ENCODE measurements around the gene RAB4A. TPM values are rescaled to one million over a fixed set of nuclear protein-coding genes. Genes with fewer than 3 reads are reported as not detected.
"Not testable (repeated sequence)": the region's sequence is repeated elsewhere in the genome, so short reads cannot be mapped to it uniquely, and the experiment has no call there.

Gene RAB4A
- total RNA-seq, 1 donor from 2014 or later: 46.7 TPM

DNA sequence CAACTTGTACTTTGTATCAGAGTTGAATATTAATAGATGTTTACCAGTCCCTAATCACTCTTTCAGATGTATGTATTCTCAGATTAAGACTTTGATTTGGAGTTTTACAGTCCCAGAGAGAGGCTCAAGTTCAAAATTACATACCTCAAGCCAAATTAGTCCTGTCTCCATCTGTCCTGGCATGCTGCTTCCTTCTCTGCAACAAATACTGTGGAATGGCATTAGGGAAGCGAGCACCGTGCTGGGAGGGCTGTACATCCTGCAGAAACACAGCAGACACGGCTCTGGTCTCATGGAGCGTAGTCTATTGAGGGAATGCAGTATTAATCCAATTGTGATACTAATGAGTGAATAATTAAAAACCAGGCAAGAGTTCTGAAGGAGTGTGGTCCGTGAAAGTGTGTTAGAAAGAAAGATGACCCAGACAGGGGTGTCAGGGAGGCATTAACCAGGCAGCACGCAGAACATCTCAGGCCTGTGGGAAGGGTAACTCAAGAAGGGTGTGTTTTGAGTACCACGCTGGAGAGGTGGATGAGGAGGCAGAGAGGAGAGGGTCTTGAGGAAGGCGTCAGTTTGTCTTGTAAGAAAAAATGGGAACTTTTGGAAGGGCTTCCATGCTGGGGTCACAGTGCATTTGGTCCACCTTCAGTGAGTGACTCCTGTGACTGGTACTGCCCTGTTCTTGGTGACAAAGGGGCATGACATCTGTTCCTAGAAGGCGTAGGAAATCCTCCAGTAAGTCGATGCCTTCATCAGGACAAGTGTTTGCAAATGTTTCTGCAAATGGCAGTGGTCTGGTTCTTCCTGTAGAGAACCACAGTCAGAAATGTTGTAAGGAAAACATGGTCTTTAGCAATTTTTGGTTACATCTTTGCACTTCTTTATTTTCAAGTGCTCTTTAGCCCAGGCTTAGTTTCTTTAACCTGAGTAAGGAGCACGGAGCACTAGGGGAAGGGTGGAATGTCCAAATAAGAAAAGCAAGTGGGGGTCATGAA, 1.6 kb downstream of the RAB4A start:
- peak; percentile 30 for DNase-seq

DNA sequence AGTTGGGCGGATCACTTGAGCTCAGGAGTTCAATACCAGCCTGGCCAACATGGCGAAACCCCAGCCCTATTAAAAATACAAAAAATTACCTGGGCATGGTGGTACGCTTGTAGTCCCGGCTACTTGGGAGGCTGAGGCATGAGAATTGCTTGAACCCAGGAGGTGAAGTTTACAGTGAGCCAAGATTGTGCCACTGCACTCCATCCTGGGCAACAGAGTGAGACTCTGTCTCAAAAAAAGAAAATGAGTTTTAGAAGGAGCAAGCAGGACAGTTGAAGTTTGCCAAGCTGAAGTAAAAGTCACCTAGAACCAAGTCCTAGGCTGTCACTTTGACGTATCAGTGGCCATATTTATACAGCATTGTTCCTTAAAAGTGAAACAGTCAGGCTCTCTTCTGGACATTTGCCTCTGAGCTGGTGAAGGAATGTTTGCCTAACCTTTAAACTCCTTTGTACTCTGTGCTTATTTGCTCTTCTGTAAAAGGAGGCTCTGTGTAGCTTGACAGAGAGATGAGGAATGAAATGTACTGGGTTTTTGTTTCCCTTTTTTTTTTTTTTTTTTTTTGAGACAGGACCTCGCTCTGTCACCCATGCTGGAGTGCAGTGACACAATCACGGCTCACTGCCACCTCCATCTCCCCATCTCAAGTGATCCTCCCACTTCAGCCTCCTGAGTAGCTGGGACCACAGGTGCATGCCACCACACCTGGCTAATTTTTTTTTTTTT, 2.8 kb downstream of the RAB4A start:
- no peak for DNase-seq

DNA sequence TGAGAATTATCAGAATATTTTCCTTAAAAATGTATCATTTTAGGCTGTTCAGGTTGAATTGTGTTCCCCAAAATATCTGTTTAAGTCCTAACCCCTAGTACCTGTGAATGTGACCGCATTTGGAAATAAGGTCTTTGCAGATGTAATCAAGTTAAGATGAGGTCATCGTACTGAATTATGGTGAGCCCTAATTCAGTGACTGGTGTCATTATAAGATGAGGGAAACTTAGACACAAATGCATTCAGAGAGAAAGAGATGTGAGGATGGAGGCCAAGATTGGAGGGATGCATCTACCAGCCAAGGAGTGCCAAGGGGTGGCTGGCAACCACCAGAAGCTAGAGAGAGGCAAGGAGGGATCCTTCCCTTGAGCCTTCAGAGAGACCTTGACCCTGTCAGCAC, 4.1 kb downstream of the RAB4A start:
- DNase-seq: no peak

DNA sequence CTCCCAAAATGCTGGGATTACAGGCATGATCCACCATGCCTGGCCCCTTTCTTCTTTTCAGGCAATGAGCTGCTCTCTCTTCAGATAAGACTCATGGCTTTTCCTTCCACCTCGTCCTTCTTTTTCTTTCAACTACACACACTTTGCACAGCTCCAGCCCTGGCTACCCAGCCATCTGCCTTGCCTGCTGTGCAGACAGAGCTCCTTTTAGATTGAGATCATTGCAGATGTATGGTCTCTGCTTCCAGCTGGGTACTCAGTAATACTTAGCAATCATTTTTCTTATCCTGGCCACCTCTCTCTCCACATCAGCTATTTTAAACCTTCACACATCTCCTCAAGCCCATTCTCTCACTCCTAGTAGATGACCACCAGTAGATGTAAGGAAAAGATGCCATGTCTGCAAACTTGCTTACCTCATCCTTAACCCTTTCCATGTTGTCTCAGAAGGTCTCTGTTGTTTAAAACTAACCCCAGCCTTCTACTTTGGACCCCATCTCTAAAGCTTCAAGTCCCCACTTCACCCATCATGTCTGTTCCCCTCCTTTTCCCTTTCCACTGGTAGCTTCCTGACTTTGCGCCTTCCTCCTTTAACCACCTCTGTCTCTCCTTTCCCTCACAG, 7.3 kb downstream of the RAB4A start:
- no peak for DNase-seq

DNA sequence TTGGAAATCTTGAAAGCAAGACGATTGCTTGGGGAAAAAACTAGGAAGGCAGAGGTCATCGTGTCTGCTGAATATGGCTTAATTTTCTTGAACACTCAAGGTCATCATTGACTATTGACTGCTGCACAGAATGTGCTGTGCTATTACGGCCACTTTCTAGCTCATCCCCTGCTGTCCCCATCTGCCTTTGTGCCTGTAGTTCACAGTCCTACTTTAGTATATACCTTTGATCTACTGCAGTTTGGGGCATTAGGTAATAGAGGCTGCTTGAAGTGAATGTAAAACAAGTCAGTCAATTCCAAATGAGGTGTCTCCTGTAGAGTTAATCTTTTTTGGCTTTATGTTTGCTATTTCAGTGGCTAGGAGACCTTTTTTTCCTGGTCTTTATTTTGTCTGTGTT, 8.3 kb downstream of the RAB4A start:
- DNase-seq: no peak

DNA sequence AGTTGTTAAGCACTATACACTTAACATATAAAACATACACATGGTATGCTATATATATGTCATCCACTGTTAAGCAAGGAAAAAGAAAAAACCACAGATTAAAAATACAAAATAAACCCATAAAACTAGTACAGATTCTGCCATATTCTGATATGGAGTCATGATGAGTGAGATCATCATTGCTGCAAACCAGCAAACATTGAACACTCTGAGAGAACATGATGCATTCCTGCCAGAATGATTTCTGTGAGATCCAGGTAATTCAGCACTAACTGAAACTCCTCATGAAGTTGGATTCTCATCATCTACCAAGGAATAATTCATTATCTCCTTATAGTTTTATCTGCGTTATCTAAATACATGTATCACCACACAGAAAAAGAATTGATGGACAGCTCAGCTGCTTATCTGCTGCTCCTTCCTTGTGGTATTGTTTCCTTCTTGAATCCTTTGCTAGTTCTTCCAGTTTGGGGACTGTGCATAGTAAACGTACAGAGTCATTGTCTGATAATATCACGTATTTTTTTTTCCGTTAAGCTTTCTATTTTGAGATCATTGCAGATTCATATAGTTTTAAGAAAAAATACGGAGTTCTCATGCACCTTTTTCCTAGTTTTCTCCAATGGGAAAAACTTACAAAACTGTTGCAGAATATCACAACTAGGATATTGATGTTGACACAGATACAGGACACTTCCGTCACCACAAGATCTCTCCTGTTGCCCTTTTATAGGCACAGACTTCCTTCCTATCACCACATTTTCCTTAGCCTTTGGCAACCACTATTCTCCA, 9.3 kb downstream of the RAB4A start:
- no peak for DNase-seq

DNA sequence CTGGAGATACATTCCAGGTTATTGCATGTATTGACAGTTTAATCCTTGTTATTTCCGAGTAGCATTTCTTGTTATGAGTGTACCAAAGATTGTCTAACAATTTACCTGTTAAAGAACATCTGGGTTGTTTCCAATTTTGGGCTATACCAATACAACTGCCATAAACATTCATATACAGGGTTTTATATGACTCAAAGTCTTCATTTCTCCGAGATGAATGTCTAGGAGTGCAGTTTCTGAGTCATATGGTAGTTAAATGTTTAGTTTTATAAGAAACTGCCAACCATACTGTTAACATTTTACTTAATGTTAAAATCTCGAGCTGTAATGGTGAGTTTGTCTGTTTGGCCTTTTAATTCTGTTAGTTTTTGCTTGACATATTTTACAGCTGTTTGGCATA, 10.0 kb downstream of the RAB4A start:
- no peak for DNase-seq

DNA sequence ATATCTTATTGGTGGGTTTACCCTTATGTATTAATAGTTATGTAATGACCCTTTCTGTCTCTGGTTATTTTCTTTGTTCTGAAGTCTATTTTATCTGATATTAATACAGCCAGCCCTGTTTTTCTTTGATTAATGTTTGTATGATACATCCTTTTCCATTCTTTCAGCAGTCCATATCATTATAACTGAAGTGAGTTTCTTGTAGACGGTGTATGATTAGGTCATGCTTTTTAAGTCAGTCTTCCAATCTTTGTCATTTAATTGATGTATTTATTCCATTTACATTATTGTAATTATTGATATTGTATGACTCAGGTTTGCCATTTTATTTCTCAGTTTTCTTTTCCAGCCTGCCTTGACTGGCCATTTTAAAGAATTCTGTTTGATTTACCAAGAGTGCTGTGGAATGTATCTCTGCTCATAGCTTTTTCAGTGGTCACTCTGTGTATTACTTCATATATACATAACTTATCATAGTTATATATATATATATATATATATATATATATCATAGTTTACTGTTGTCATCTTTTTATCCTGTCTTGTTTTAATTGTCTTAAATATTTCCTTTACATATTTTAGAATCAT, 10.5 kb downstream of the RAB4A start:
- no peak for DNase-seq

DNA sequence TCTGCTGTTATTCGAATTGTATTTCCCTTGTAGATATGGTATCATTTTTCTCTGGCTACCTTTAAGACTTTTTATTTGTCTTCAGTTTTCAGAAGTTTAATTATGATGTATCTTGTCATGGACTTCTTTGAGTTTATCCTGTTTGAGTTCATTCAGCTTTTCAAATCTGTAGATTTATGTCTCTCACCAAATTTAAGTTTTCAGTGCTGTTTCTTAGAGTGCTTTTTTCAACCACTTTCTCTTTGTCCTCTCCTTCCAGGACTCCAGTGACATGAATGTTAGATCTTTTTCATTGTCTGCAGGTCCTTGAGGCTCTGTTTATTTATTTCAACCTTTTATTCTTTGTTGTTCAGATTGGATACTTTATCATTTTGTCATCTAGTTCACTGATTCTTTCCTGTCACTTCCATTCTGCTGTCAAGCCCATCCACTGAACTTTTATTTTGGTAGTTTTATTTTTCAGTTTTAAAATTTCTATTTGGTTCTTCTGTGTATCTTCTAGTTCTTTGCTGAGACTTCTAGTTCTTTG, 11.4 kb downstream of the RAB4A start:
- no peak for DNase-seq

DNA sequence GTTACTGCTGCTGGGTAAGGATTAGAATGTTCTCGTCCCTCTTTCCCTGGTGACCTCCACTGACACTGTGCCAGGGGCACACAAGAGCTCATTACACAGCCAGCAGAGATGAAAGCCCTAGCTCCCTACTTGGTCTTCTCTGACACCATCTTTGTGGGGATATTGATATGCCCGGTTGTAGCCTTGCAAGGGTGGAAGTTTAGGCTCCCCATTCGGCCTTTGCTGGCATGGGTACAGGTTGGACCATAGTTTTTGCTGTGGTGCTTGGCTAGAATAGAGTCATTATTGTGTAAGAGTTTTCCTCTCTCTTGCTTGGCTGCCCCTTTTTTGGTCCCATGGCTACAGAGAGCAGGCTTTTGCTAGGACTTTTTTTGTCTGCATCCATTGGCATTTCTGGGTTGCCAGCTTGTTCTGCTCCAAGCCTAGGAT, 12.3 kb downstream of the RAB4A start:
- no peak for DNase-seq

DNA sequence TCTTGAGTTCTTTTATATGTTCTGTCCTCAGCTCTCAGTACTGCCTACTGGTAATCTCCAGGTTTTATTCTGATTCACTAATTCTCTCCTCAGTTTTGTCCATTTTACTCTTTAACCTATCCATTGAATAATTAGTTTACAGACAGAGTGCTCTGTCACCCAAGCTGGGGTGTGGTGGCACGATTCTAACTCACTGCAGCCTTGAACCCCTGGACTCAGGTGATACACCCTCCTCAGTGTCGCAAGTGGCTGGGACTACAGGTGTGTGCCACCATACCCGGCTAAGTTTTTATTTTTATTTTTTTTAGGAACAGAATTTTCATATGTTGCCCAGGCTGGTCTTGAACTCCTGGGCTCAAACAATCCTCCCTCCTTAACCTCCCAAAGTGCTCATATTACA, 14.0 kb downstream of the RAB4A start:
- DNase-seq: no peak

DNA sequence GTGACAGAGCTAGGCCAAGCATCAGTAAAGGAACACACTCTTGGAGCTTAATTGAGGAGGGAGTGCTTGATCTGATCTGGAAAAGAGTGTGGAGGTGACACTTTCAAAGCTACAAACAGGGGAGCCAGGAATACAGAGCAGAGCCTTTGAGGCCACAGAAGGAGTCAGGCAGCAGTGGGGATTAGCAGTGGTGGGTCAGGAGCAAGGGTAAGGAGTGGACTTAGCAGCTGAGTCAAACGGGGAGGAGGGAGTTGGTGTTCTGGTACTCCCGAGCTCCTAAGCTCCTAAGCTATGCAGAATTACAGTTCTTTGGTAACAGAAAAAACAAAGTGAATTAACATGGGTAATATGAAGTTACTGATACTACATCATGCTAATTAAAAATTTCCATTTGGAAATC, 14.5 kb downstream of the RAB4A start:
- no peak for DNase-seq

DNA sequence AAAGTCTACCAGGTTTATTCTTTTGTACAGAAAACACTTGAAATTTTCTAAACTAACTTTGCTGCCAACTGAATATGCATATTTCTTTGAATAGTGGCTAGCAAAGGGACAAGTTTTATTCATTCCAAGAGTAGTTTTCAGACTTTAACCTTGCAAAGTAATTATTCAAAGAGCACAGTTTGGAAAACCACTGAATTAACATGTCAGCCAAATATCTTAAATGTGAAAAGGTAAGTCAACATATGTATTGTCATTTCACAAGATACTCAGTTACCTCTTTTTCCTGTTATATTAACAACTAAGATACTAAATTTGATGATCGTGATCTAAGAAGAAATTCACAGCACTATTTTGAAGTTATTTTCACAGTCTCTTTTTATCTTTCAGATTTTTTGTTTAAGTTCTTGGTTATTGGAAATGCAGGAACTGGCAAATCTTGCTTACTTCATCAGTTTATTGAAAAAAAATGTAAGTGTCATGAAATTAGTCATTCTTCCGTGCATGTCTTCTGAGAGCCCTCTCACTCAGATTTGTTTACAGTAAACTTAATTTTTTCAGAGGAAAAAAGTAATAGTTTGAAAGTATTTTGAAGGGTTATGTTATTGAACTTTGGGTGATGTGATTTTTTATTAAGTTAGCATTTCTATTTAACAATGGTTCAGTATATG, 15.3 kb downstream of the RAB4A start:
- DNase-seq: no peak

DNA sequence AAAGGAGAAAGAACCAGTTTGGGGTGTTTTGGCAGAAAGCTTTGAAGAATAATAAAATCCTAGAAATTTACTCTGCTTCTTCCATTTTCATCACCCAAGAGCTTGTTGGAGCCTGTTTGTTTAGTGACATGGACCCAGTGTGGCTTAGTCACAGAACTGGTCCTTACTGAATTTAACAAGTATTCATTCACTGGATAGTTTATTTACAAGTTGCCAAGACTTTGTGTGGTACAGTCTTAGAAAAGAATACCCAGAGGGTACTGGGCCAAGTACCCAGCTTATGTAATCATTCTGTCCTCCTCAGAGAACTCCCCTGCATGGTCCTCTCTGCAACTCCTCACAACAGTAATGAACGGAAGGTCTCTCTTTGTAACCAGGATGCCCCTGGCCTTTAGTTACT, 16.4 kb downstream of the RAB4A start:
- DNase-seq: no peak

DNA sequence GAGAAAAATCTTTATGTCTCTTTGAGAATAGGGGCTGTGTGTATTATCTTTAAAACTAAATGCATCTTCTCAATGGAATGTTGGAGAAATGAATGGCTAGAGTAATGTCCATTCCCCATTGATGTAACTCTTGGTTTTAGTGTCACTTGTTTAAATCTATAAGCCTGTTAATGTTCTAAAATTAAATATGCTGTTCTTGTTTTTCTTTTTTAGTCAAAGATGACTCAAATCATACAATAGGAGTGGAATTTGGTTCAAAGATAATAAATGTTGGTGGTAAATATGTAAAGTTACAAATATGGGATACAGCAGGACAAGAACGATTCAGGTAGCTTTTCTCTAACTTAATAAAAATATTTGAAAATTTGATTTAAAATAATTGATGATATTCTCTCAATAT, 17.6 kb downstream of the RAB4A start:
- DNase-seq: no peak

DNA sequence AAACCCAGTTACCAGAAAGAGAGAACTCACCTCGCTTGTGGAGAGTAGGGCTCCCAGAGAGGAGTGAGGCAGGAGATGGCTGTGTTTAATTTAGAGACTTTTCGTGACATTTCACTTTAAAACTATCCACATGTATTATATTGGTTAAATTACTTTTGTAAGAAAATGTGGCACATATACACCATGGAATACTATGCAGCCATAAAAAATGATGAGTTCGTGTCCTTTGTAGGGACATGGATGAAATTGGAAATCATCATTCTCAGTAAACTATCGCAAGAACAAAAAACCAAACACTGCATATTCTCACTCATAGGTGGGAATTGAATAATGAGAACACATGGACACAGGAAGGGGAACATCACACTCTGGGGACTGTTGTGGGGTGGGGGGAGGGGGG, 20.8 kb downstream of the RAB4A start:
- DNase-seq: not testable (repeated sequence)

DNA sequence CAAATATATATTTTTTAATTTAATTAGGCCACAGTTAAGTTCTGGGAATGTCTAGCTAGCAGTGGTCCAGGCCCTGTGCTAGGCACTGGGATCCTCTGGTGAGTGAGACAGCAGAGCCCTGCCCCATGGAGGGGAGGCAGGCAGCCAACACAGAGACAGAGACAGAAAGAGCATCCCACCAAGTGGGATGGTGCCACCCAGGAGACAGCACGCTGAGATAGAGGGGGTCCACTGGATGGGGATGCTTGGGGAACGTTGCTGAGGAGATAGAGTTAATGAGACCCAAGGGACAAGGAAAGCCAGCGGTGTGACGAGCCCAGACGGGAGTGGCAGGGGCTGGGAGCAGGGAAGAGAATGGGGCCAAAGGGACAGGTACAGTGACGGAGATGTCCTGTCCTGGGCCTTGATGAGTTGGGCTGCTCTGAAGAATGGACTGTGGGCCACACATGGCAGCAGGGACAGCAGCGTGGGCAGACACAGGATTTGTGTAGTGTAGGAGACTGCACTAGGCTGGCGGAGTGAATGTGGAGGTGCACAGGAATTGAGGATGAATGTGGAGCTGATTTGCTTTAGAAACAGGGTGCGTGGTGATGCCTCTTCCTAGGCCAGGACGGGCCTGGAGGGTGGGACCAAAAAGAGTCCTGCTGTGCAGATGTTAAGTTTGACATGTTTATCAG, 22.8 kb downstream of the RAB4A start:
- no peak for DNase-seq

DNA sequence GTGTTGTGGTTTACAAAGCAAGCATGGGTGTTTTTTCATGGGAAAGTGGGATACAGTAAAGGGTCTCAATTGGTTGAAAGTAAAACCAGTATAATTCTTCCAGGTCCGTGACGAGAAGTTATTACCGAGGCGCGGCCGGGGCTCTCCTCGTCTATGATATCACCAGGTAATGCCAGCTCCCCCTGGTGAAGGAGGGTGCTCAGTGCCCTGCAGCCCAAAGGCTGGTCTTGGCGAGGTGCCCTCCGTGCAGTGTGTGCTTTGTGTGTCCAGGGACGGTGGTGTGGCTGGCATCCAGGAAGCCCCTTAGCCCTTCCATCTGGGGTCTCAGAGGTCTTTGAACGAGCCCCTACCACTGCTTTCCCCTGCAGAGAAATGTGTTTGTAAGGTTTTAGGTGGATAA, 24.8 kb downstream of the RAB4A start:
- DNase-seq: no peak

DNA sequence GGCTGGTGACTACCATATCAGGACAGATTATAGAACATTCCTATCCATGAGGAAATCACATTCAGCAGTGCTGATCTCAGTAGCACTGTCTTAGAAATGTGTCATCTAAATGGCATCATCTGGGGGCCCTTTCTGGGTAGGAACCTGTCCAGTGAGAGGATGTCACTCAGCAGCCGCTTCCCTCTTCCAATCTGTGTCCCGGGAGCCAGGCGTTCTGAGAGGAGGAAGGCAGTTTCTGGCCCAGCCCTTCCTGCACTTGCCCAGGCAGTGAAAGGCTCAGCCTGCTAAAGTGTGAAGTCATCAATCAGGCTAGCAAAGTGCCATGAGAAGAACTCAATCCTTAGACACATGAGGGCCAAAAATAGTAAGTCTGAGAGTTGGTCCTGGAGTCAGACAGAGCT, 25.6 kb downstream of the RAB4A start:
- peak; percentile 15 for DNase-seq

DNA sequence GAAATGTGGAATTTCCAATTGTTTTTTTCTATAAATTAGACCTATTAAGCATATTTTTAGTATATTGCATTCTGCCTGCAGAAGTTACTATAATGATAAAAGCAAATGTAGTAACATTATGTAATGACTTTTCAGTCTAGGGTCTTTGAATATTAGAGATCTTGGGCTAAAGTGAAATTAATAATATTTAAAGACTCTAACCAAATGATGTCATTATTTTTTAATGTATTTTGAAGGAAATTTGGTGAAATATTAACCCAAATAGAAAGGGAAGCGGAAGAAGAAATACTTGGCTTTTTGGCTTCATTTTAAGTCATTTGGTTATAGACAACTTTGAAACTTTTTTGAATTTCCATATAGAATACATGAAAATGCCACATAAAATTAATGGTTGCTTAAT, 26.8 kb downstream of the RAB4A start:
- DNase-seq: no peak
